Spinal cord (tissue), 10 donors: ENCODE data around the gene TESK2. TPM values are rescaled to one million over a fixed set of nuclear protein-coding genes. Genes with fewer than 3 reads are reported as not detected.
"Not testable (repeated sequence)": the region's sequence is repeated elsewhere in the genome, so short reads cannot be mapped to it uniquely, and the experiment has no call there.

Experiments used
- DNase-seq, 6 donors: peaks; one replicate each; pipeline versions ENCODE4 v3.0.0 to v3.0.0-alpha.2; 2013 to 2015; ENCODE audit warnings: low spot score in 6 of 6, low read depth in 4 of 6
- H3K27ac ChIP-seq: one replicate; pipeline ENCODE4 v1.5.1; 2013; ENCODE audit warnings: low read depth, low read length, control low read depth
- H3K27me3 ChIP-seq: one replicate; pipeline ENCODE4 v1.6.1; 2013; ENCODE audit warnings: low read length; ENCODE audit not compliant: control insufficient read depth, insufficient read depth
- H3K36me3 ChIP-seq: one replicate; pipeline ENCODE4 v1.6.1; 2013; ENCODE audit warnings: low read length; ENCODE audit not compliant: control insufficient read depth, insufficient read depth
- H3K4me1 ChIP-seq: one replicate; pipeline ENCODE4 v1.6.1; 2013; ENCODE audit warnings: low read length; ENCODE audit not compliant: control insufficient read depth, insufficient read depth
- H3K4me3 ChIP-seq: one replicate; pipeline ENCODE4 v1.5.1; 2013; ENCODE audit warnings: low read depth, low read length, control low read depth
- H3K9me3 ChIP-seq: one replicate; pipeline ENCODE4 v1.6.1; 2013; ENCODE audit warnings: low read length; ENCODE audit not compliant: control insufficient read depth, insufficient read depth
- WGBS: methylation state at CpG from one replicate; pipeline ENCODE4 v1.1.5; 2013; ENCODE audit warnings: missing lambda C conversion rate; ENCODE audit not compliant: insufficient coverage; 5-methylcytosine and 5-hydroxymethylcytosine counted together
- long read RNA-seq, 4 donors: transcript quantifications; one replicate each; lab custom pipeline, GENCODE V29; 2026
- polyA plus RNA-seq, 2 donors: library from polyadenylated mRNA; unstranded; fragments of 120-200 nt; gene quantifications; one replicate each; pipeline ENCODE4 v1.2.1, GENCODE V29; 2013; ENCODE audit not compliant: insufficient read length in 2 of 2
- total RNA-seq, 2 donors: library from RNA; depleted of rRNA in 1 of 2; stranded (reverse); fragments of 120-200 nt in 1 of 2; fragments of >200 nt in 1 of 2; gene quantifications; one replicate each; pipeline versions ENCODE4 v1.2.3 to v1.2.4, GENCODE V29; 2013 to 2014
- donor health status: healthy.

TESK2 gene, protein sequence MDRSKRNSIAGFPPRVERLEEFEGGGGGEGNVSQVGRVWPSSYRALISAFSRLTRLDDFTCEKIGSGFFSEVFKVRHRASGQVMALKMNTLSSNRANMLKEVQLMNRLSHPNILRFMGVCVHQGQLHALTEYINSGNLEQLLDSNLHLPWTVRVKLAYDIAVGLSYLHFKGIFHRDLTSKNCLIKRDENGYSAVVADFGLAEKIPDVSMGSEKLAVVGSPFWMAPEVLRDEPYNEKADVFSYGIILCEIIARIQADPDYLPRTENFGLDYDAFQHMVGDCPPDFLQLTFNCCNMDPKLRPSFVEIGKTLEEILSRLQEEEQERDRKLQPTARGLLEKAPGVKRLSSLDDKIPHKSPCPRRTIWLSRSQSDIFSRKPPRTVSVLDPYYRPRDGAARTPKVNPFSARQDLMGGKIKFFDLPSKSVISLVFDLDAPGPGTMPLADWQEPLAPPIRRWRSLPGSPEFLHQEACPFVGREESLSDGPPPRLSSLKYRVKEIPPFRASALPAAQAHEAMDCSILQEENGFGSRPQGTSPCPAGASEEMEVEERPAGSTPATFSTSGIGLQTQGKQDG
- total RNA-seq: 1 to 10 TPM; 5.4 to 7.3 TPM
- 1 to 10 TPM; 4.0 to 4.9 TPM for polyA plus RNA-seq
- long read RNA-seq, donor 1: 0 reads
- long read RNA-seq, donor 2: 0 reads
- long read RNA-seq, donor 3: 0 reads
- long read RNA-seq, donor 4, partial matches to known transcripts: 0 of 1 reads
- long read RNA-seq, donor 4, other reads (novel, unspliced or antisense): 0 of 1 reads

- Histone ChIP-seq H3K4me3 (peak within 1 kb of the TSS; percentile 89), H3K36me3 (no peaks in the 10 kb centered on the region), H3K4me1 (peaks cover 13% of the 10 kb centered on the region), H3K27me3 (peaks cover 5% of the 10 kb centered on the region), H3K27ac (peak within 1 kb of the TSS; percentile 80), H3K9me3 (no peaks in the 10 kb centered on the region)
- under 1% methylated on average over 63 of the region's 64 CpGs for WGBS
- peak; percentile 96 to 100 (median 98) for DNase-seq
These were observed at the start of gene TESK2 for GRCh38 chr1:45490626-45491486. Gene TESK2 (minus strand): TSS chr1:45491163. CDS start chr1:45457785, 33,378 bp downstream.

DNA sequence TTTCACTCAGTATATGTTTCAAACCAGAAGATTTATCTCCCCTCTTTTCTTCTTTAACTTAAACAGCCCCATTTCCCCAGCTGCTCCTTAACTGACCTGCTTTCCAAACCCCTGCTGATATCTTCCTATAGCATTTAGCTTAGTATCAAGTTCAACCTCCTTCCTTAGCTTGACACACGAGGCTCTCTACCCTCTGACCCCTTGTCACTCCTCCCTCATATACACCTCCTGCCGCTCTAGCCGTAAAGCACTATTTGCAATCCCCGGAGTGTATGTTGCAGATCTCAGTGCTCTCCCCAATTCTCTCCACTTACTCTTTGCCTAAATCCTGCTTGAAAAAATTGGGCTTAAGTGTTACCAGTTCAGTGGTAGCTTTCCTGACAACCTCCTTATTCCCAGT, 45.9 kb upstream of the TESK2 start:
- no peak for DNase-seq
- Histone ChIP-seq H3K4me3 (no peak overlapping the region), H3K9me3 (no peaks in the 10 kb centered on the region), H3K27ac (no peak overlapping the region), H3K36me3 (no peaks in the 10 kb centered on the region), H3K4me1 (no peaks in the 10 kb centered on the region), H3K27me3 (no peaks in the 10 kb centered on the region)
- WGBS: 59% methylated on average over 4 of the region's 4 CpGs

GRCh38 chr1:45535988-45536766, 45.2 kb upstream of the TESK2 start:
- peak in 1 of 6 donors; percentile 42 for DNase-seq
- Histone ChIP-seq H3K27ac (no peak overlapping the region), H3K36me3 (no peaks in the 10 kb centered on the region), H3K4me3 (no peak overlapping the region), H3K4me1 (no peaks in the 10 kb centered on the region), H3K9me3 (no peaks in the 10 kb centered on the region), H3K27me3 (no peaks in the 10 kb centered on the region)
- 47% methylated on average over 2 of the region's 6 CpGs for WGBS

- Histone ChIP-seq H3K27ac (no peak overlapping the region), H3K9me3 (no peaks in the 10 kb centered on the region), H3K36me3 (no peaks in the 10 kb centered on the region), H3K27me3 (no peaks in the 10 kb centered on the region), H3K4me3 (no peak overlapping the region), H3K4me1 (no peaks in the 10 kb centered on the region)
- no peak for DNase-seq
- WGBS: 98% methylated on average over 5 of the region's 5 CpGs
These were observed 40.9 kb upstream of the TESK2 start for GRCh38 chr1:45531873-45532272.

DNA sequence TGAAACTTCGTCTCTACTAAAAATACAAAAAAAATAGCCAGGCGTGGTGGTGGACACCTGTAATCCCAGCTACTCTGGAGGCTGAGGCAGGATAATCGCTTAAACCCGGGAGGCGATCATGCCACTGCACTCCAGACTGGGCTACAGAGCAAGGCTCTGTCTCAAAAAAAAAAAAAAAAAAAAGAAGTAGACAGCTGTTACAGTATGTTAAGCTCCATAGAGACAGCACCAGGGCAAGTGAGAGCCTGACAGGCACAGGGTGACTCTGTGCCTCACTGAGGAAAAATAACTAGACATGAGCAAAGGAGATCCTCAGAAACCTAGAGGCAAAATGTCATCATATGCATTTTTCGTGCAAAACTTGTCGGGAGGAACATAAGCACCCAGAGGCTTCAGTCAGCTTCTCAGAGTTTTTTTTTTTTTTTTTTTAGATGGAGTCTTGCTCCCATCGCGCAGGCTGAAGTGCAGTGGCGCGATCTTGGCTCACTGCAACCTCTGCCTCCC, 39.7 kb upstream of the TESK2 start:
- Histone ChIP-seq H3K27me3 (no peaks in the 10 kb centered on the region), H3K4me1 (no peaks in the 10 kb centered on the region), H3K27ac (no peak overlapping the region), H3K4me3 (no peak overlapping the region), H3K9me3 (no peaks in the 10 kb centered on the region), H3K36me3 (no peaks in the 10 kb centered on the region)
- no peak for DNase-seq
- 100% methylated on average over 2 of the region's 11 CpGs for WGBS

- WGBS: no CpG with 5 or more reads among the region's 1 CpG
- Histone ChIP-seq H3K27ac (no peak overlapping the region), H3K9me3 (no peaks in the 10 kb centered on the region), H3K4me1 (peaks cover under 1% of the 10 kb centered on the region), H3K4me3 (no peak overlapping the region), H3K36me3 (no peaks in the 10 kb centered on the region), H3K27me3 (no peaks in the 10 kb centered on the region)
- DNase-seq: no peak
These were observed 35.2 kb upstream of the TESK2 start for GRCh38 chr1:45526135-45526644.

DNA sequence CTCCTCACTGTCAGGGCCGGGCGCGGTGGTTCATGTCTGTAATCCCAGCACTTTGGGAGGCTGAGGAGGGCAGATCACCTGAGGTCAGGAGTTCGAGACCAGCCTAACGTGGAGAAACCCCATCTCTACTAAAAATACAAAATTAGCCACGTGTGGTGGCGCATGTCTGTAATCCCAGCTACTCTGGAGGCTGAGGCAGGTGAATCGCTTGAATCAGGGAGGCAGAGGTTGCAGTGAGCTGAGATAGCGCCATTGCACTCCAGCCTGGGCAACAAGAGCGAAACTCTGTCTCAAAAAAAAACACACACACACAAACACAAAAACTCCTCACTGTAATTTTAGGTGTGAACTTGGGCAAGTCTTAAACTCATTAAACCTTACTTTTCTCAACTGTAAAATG, 33.0 kb upstream of the TESK2 start:
- peaks cover 18% of the 10 kb centered on the region for H3K4me1 ChIP-seq
- not testable (repeated sequence) for H3K27ac ChIP-seq, H3K27me3 ChIP-seq, H3K9me3 ChIP-seq, DNase-seq, H3K36me3 ChIP-seq, H3K4me3 ChIP-seq
- no CpG with 5 or more reads among the region's 10 CpGs for WGBS

DNA sequence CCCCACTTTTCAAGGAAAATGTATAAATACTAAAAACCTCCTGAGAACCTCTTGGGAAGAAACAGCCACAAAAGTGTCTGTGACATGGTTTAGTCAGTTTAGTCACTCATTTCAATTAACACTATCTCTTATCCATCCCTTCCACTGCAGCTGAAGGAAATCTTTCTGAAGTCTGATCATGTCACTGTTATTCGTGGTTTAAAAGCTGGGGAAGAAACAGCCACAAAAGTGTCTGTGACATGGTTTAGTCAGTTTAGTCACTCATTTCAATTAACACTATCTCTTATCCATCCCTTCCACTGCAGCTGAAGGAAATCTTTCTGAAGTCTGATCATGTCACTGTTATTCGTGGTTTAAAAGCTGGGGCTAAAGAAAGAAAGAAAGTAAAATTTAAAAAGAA, 32.6 kb upstream of the TESK2 start:
- not testable (repeated sequence) for H3K27ac ChIP-seq, H3K4me3 ChIP-seq, H3K36me3 ChIP-seq, H3K9me3 ChIP-seq, DNase-seq, H3K27me3 ChIP-seq
- peaks cover 18% of the 10 kb centered on the region for H3K4me1 ChIP-seq
- no CpG with 5 or more reads among the region's 2 CpGs for WGBS
